HG02571 (cell line): ENCODE data around the gene TOMM34.
A peak's percentile ranks its signal among the peaks of the same experiment; 100 is the strongest.

Experiments
- ATAC-seq: cut with Tn5 transposase; IDR thresholded peaks from one replicate; pipeline ENCODE4 v1.9.1; 2021; ENCODE audit warnings: mild to moderate bottlenecking, moderate library complexity; ENCODE audit not compliant: unreplicated experiment

TOMM34 gene

GRCh38 chr20:44960103-44960852 is at the start of gene TOMM34:
TOMM34 (minus strand) TSS chr20:44960397; CDS start chr20:44960333, 64 bp downstream.
- peak; percentile 78 for ATAC-seq

DNA sequence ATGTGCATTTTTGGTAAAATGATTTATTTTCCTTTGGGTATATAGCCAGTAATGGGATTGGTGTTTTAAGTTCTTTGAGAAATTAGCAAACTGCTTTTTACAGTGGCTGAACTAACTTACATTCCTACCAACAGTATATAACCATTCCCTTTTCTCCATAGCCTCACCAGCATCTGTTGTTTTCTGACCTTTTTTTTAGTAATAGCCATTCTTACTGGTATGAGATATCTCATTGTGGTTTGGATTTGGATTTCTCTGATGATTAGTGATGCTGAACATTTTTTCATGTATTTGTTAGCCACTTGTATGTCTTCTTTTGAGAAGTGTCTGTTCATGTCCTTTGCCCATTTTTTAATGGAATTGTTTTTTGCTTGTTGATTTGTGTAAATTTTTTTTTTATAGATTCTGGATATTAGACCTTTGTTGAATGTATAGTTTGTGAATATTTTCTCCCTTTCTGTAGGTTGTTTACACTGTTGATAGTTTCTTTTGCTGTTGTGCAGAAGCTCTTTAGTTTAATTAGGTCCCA is 48.4 kb upstream of the TOMM34 start:
- ATAC-seq = no peak

GRCh38 chr20:44997668-44998067 is 37.5 kb upstream of the TOMM34 start:
- no peak for ATAC-seq

DNA sequence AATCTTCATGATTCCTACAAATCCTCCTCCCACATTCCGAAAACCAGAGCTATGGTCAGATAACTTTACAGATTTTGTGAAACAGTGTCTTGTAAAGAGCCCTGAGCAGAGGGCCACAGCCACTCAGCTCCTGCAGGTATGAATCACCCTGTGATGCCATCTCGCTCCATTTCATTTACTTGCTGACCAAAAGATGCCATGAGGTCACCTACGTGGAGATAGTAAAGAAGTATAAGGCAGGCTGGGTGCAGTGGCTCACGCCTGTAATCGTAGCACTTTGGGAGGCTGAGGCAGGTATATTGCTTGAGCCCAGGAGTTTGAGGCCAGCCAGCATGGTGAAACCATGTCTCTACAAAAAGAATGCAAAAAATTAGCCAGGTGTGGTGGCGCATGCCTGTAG is 37.0 kb upstream of the TOMM34 start:
- no peak for ATAC-seq

- no peak for ATAC-seq
Measured at GRCh38 chr20:44993343-44993742, 33.1 kb upstream of the TOMM34 start.

- ATAC-seq = no peak
Measured at GRCh38 chr20:44990957-44991356, 30.8 kb upstream of the TOMM34 start.

- no peak for ATAC-seq
Measured at GRCh38 chr20:44990425-44990824, 30.2 kb upstream of the TOMM34 start.

- no peak for ATAC-seq
Measured at GRCh38 chr20:44988631-44989171, 28.5 kb upstream of the TOMM34 start.

- no peak for ATAC-seq
Measured at GRCh38 chr20:44983093-44983674, 23.0 kb upstream of the TOMM34 start.

- no peak for ATAC-seq
Measured at GRCh38 chr20:44981736-44982406, 21.7 kb upstream of the TOMM34 start.

DNA sequence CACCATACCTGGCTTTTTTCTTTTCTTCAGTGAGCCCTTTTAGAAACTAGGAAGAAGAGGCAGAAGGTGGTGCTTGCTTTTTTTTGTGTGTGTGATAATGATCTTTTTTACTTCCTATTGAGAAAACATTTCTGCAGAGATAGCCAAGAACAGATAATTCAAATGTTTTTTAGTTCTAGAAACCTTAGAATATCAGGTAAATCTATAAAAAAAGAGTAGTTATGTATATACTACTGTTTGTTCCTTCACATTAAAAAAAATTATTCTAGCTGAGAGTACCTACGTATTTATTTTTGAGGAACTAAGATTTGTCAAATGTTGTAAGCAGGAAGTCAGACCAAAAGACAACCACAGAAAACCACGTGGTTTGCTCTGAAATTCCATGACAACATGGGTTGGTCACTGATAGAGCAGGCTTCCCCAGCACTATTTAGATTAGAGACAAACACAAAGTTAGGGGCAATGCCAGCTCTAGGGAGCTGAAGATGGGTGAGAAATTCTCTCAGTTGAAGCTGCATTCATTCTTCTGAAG is 19.0 kb upstream of the TOMM34 start:
- peak; percentile 82 for ATAC-seq

DNA sequence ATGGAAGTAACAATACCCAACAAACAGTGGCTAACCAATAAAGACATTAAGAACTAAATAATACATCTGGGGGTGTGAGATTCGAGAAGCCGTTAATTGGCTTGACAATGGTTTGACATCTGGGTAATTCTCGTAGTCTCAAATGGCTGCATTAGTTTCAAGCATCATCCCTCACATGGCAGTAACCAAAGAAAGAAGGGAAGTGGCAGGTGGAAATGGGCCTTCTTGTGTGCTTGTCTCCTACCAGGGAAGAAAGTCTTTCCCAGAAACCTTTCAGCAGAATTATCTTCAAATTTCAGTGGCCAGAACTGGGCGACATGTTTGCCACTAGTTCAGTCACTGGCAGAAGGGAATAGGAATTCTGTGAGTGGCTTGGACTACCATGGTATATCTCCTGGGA is 16.5 kb upstream of the TOMM34 start:
- no peak for ATAC-seq

GRCh38 chr20:44973053-44973452 is 12.9 kb upstream of the TOMM34 start:
- ATAC-seq = no peak

DNA sequence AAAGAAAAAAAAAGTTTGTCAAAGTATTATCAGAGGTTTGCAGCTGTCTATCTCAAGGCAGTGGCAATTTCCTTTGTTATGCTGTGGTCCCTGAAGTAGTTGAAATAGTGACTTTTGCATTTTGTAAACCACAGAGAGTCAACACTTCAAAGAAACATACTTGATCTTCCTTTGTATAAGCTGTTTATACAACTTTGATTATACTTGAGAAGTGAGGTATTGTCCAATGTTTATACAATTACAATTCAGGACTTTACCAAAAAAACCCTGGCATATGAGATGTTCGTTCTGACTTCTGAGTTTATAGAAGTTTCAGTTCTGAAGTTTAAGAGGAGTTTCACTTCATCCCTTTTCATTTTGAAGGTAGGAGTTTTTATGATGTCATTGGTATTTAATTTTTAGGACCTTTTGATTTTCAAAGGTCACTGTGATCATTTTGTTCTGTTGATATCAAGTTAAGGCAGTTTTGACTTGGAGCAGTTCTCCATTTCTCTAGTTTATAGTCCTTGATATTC is 10.1 kb upstream of the TOMM34 start:
- ATAC-seq = no peak

DNA sequence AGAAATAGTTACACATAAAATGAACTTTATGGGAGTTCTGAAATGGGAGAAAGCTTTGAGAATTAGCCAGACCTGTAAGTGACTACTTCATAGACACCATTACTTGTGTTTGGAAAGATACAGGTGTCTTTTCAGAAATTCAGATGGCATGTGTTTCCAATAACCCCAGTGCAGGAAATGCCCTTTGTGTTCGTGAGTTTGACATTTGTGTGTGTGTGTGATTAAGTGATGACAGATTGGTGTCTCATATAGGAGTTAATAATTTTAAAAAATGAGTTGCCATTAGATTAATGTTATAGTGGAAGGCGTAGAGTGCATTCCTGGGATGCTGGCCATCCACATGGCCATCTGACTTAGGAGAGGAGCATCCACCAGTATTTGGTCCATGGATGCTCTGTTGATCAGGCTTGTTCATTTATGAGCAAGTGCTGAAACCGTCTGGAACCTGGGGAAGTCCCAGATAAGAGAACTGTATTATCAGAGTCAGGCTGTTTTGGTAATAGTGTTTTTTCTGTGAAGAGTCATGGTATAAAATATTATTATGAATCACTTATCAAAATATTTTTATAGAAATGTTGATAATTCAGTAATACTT is 9.2 kb upstream of the TOMM34 start:
- ATAC-seq = no peak

- ATAC-seq = no peak
Measured at GRCh38 chr20:44967207-44967807, 7.1 kb upstream of the TOMM34 start.

DNA sequence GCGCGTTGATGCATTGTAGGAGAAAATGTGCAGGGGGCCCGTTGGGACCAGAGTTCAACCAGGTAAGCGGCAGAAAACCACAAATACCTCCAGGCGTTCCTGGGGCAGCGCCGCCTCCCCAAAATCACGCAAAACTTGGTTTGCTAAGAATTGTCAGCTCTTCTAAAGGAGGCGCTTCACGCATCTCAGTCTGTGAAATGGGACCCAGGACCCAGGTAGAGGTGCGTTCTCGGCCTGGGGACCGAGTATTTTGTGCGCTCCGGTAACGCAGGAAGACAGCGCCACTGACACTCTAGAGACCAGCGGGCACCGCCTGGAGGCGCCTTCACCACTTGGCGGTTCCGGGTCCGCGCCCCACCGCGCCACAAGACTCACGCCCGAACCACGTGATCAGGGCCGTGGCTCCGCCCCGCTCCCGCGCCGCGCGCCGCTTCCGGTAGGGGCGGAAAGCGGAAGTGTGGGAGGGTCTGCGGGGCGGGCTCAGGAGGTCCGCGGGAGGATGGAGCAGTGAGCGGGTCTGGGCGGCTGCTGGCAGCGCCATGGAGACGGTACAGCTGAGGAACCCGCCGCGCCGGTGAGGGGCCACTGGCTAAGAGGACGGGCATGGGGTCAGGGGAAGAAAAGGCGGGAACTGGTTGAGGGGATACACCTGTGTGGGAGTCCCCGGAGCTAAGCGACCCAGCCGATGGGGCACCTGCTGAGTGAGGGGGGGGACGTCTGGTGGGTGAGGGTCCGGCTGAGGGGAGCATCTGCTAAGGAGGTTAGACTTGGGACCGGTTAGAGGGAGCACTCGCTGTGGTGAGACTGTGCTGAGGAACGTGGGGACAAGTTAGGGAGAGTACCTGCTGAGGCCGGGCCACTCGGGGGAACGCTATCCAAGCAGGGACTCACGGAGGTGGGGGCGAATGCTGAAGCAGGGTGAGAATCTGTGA is 6.1 kb upstream of the TOMM34 start, which contains the start of gene STK4:
STK4 (plus strand) TSS at position 483 of the 932 bp plus-strand sequence; CDS start at position 540, 57 bp downstream.
- peak; percentile 66 for ATAC-seq

DNA sequence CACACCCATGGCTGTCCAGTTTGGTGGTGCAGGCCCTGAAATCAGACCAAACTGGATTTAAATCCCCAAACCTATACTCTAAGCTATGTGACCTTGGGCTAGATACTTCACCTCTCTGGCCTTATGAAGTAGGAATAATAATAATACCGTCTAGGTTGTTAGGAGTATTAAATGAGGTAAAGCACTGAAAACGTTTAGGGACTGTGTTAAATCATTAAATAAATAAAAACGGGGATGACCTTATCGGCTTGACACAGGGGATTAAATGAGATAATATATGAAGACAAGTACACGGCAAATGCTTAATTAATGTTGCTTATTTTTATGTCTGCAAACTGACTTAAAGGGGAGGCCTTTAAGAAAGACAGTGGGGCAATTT is 5.4 kb upstream of the TOMM34 start:
- no peak for ATAC-seq
